ENCODE measurements around the gene ZNF106.

Gene ZNF106

GRCh38 chr15:42367041-42367440, 123.9 kb downstream of the ZNF106 start:
- TF ChIP-seq, protein P1, sequence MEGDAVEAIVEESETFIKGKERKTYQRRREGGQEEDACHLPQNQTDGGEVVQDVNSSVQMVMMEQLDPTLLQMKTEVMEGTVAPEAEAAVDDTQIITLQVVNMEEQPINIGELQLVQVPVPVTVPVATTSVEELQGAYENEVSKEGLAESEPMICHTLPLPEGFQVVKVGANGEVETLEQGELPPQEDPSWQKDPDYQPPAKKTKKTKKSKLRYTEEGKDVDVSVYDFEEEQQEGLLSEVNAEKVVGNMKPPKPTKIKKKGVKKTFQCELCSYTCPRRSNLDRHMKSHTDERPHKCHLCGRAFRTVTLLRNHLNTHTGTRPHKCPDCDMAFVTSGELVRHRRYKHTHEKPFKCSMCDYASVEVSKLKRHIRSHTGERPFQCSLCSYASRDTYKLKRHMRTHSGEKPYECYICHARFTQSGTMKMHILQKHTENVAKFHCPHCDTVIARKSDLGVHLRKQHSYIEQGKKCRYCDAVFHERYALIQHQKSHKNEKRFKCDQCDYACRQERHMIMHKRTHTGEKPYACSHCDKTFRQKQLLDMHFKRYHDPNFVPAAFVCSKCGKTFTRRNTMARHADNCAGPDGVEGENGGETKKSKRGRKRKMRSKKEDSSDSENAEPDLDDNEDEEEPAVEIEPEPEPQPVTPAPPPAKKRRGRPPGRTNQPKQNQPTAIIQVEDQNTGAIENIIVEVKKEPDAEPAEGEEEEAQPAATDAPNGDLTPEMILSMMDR (IDR thresholded peaks at IDR 0.05; ENCODE audit: insufficient read depth, low read depth, low read length, missing control alignments): no peak
- no peak for DNase-seq (ENCODE audit: low read depth)
- no peak overlapping the region for H3K4me3 ChIP-seq (ENCODE audit: low read length)

- DNase-seq (ENCODE audit: low read depth): no peak
These were observed 124.9 kb downstream of the ZNF106 start for GRCh38 chr15:42365921-42366550.

DNA sequence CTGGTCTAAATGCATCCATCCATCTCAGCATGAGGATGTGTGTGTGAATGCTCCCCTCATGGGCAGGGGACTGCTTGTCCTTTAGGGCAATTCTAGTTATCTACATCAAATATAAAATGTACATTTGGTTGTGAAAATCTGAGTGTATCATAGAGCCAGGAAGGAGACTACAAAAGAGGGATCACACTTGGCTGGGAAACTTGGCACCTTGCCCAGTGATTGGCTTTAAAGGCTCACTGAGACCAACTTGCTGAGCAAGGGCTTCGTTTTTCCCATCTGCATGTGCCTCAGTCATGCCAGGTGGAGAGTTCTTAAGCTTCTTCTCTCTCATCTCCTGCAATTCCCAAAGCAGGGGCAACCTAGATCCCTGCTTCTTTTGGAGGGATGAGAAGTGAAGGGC, 126.4 kb downstream of the ZNF106 start:
- DNase-seq (ENCODE audit: low read depth): no peak
- H3K4me3 ChIP-seq (ENCODE audit: low read length): no peak overlapping the region
- TF ChIP-seq, protein P1 (IDR thresholded peaks at IDR 0.05; ENCODE audit: insufficient read depth, low read depth, low read length, missing control alignments): no peak

More at GRCh38 chr15:42365921-42366550, 124.9 kb downstream of the ZNF106 start:
- TF ChIP-seq, protein P1 (IDR thresholded peaks at IDR 0.05; ENCODE audit: insufficient read depth, low read depth, low read length, missing control alignments): no peak
- H3K4me3 ChIP-seq (ENCODE audit: low read length): no peak overlapping the region

DNA sequence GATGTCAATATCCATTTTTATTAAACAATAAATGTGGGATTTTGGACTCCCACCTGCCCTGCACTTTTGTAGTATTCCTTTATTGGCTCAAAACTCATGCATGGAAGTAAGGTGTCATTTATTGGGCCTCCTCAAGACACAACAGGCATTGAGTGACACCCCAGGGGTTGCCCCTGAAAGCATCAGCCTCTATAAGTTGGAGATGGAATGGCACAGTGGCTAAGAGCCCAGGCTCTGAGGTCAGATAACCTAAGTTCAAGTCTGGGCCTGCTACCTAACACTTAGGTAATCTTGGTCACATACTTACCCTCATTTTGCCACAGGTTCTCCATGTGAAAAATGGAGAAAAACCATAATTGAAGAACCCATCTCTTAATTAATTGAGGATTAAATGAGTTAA, 127.0 kb downstream of the ZNF106 start:
- TF ChIP-seq, protein P1 (IDR thresholded peaks at IDR 0.05; ENCODE audit: insufficient read depth, low read depth, low read length, missing control alignments): no peak
- peak; percentile 21 for DNase-seq (ENCODE audit: low read depth)
- no peak overlapping the region for H3K4me3 ChIP-seq (ENCODE audit: low read length)

- DNase-seq (ENCODE audit: low read depth): no peak
- TF ChIP-seq, protein P1 (IDR thresholded peaks at IDR 0.05; ENCODE audit: insufficient read depth, low read depth, low read length, missing control alignments): no peak
- no peak overlapping the region for H3K4me3 ChIP-seq (ENCODE audit: low read length)
These were observed 127.5 kb downstream of the ZNF106 start for GRCh38 chr15:42363487-42363886.

Measured in epithelial cell of esophagus (primary cell).